K562 (cell line): ENCODE measurements around the gene PRELID1. TPM values are rescaled to one million over a fixed set of nuclear protein-coding genes. Genes with fewer than 3 reads are reported as not detected.

Experiments used
- ATF7 ChIP-seq: fragments of 450-650 bp; IDR thresholded peaks from 2 replicates; pipeline ENCODE4 v1.7.1; 2014; ENCODE audit warnings: mild to moderate bottlenecking, moderate library complexity
- CHD1 ChIP-seq: fragments of 200-600 bp; sonication (generic); IDR thresholded peaks from one replicate; pipeline ENCODE4 v1.6.1; 2012; ENCODE audit warnings: mild to moderate bottlenecking, moderate library complexity, low read length, inconsistent platforms
- CHD4 ChIP-seq: fragments of 200-600 bp; sonication (generic); IDR thresholded peaks from 3 replicates; pipeline ENCODE4 v1.6.1; 2012; ENCODE audit warnings: low read depth, mild to moderate bottlenecking, mixed read lengths, low read length, inconsistent platforms; ENCODE audit not compliant: insufficient read depth, insufficient replicate concordance, poor library complexity, severe bottlenecking
- ETS2 ChIP-seq: IDR thresholded peaks from 2 replicates; pipeline ENCODE4 v1.6.1; 2016; ENCODE audit warnings: borderline replicate concordance, missing genetic modification characterization, mild to moderate bottlenecking, moderate library complexity, missing compliant biosample characterization; ENCODE audit not compliant: poor library complexity, severe bottlenecking
- FOSL1 ChIP-seq: fragments of 200-800 bp; sonication (Bioruptor generic); conservative IDR thresholded peaks from 2 replicates; pipeline ENCODE4 v1.6.1; 2016; ENCODE audit warnings: missing genetic modification characterization, missing compliant biosample characterization
- GTF2F1 ChIP-seq: IDR thresholded peaks from 2 replicates; pipeline ENCODE4 v1.6.1; 2011; ENCODE audit warnings: low read depth, low read length, improper control_type of control experiment
- HES1 ChIP-seq: fragments of 450-650 bp; IDR thresholded peaks from 2 replicates; pipeline ENCODE4 v1.6.1; 2016; ENCODE audit warnings: low read depth, mild to moderate bottlenecking, moderate library complexity
- HMGN3 ChIP-seq: IDR thresholded peaks from 2 replicates; pipeline ENCODE4 v1.6.1; 2011; ENCODE audit warnings: borderline replicate concordance, low read depth, mild to moderate bottlenecking, mixed read lengths, low read length; ENCODE audit not compliant: insufficient read length; ENCODE audit errors: extremely low read depth
- HNRNPUL1 ChIP-seq: fragments of 200-400 bp; formaldehyde crosslinking; IDR thresholded peaks from 2 replicates; pipeline ENCODE4 v1.6.1; 2017; ENCODE audit warnings: low read length
- JUNB ChIP-seq: fragments of 450-650 bp; formaldehyde crosslinking; conservative IDR thresholded peaks from 2 replicates; pipeline ENCODE4 v1.4.0; 2020; ENCODE audit warnings: mild to moderate bottlenecking
- MAFF ChIP-seq: IDR thresholded peaks from 2 replicates; pipeline ENCODE4 v1.6.1; 2012; ENCODE audit warnings: low read length, improper control_type of control experiment
- NR2F6 ChIP-seq: fragments of 450-650 bp; formaldehyde crosslinking; IDR thresholded peaks from 2 replicates; pipeline ENCODE4 v1.4.0; 2020; ENCODE audit warnings: mild to moderate bottlenecking
- PHB ChIP-seq: fragments of 250-450 bp; sonication (Bioruptor Pico); IDR thresholded peaks from 2 replicates; pipeline ENCODE4 v1.5.0; 2021
- PHTF2 ChIP-seq: fragments of 250-450 bp; sonication (Bioruptor Pico); IDR thresholded peaks from 2 replicates; pipeline ENCODE4 v1.5.0; 2021; ENCODE audit warnings: mild to moderate bottlenecking
- POLR2G ChIP-seq: fragments of 200-400 bp; formaldehyde crosslinking; IDR thresholded peaks from 2 replicates; pipeline ENCODE4 v1.6.1; 2017; ENCODE audit warnings: low read depth, mild to moderate bottlenecking, antibody characterized with exemption, low read length, moderate library complexity
- PRMT5 ChIP-seq: sonication (generic); formaldehyde crosslinking; IDR thresholded peaks from 2 replicates; pipeline ENCODE4 v1.5.0; 2020; ENCODE audit warnings: missing genetic modification reagents
- RBM25 ChIP-seq: fragments of 200-400 bp; formaldehyde crosslinking; IDR thresholded peaks from 2 replicates; pipeline ENCODE4 v1.6.1; 2018; ENCODE audit warnings: low read length, low read depth, moderate library complexity; ENCODE audit not compliant: severe bottlenecking
- SIRT6 ChIP-seq: IDR thresholded peaks from one replicate; pipeline ENCODE4 v1.6.1; 2012; ENCODE audit warnings: low read depth, mild to moderate bottlenecking, control low read depth, inconsistent platforms, low read length, moderate library complexity
- SNAPC5 ChIP-seq: fragments of 250-450 bp; sonication (Bioruptor Pico); IDR thresholded peaks from 2 replicates; pipeline ENCODE4 v1.8.0; 2021; ENCODE audit warnings: moderate library complexity, mild to moderate bottlenecking, inconsistent platforms
- STAT5A ChIP-seq: IDR thresholded peaks from 2 replicates; pipeline ENCODE4 v1.6.1; 2012; ENCODE audit warnings: low read length, inconsistent platforms, borderline replicate concordance
- TBP ChIP-seq: optimal IDR thresholded peaks from 2 replicates; pipeline ENCODE3; 2011; ENCODE audit warnings: low read depth, low read length, improper control_type of control experiment
- THAP12 ChIP-seq: fragments of 250-450 bp; sonication (Bioruptor Pico); IDR thresholded peaks from 2 replicates; pipeline ENCODE4 v1.9.0; 2021; ENCODE audit warnings: mild to moderate bottlenecking, inconsistent platforms
- ZC3H11A ChIP-seq: IDR thresholded peaks from 2 replicates; pipeline ENCODE4 v1.6.1; 2012; ENCODE audit warnings: low read depth, low read length, improper control_type of control experiment
- ZFP30 ChIP-seq: fragments of 250-450 bp; sonication (Bioruptor Pico); IDR thresholded peaks from 2 replicates; pipeline ENCODE4 v1.8.0; 2022; ENCODE audit warnings: moderate library complexity, mild to moderate bottlenecking, inconsistent platforms, borderline replicate concordance
- ZNF717 ChIP-seq: fragments of 250-450 bp; sonication (Bioruptor Pico); IDR thresholded peaks from 2 replicates; pipeline ENCODE4 v1.5.0; 2021
- ZSCAN29 ChIP-seq: fragments of 450-650 bp; IDR thresholded peaks from 2 replicates; pipeline ENCODE4 v1.6.1; 2017
- polyA plus RNA-seq, 8 experiments: library from polyadenylated mRNA; depleted of rRNA in 4 of 8; stranded (reverse) in 5 of 8; unstranded in 3 of 8; fragments of >200 nt; fragmentation: Nextera tagmentation in 2 of 8; fragmentation: Illumina TruSeq in 1 of 8; extraction: Ambion mirVana in 2 of 8; extraction: Trizol in 1 of 8; gene quantifications; 2 replicates each; pipeline versions ENCODE4 v1.2.1 to v1.2.3, GENCODE V29; 2011 to 2014; ENCODE audit warnings: inconsistent platforms in 1 of 8, missing spikeins in 1 of 8
- total RNA-seq, 7 experiments: library from RNA; depleted of rRNA in 6 of 7; stranded (reverse); fragments of >200 nt in 6 of 7; fragmentation: Illumina TruSeq in 2 of 7; extraction: Trizol in 2 of 7; gene quantifications; 2 replicates each; pipeline versions ENCODE4 v1.2.1 to v1.2.3, GENCODE V29; 2011 to 2021; ENCODE audit warnings: low replicate concordance in 1 of 7

The PRELID1 gene
- total and polyA plus RNA-seq, 9 of the 15 experiments (the other 6 are each of a cell fraction or from before 2014, with no cell fraction given), result 40.1 to 484 (median 340) TPM

GRCh38 chr5:177351392-177352329 lies 48.1 kb downstream of the PRELID1 start, which contains the start of gene LMAN2 (continued):
- TF ChIP-seq MAFF (no peak), ZNF717 (CRISPR knock-in tag) (no peak), TBP (peak; percentile 81), NR2F6 (CRISPR knock-in tag) (no peak), POLR2G (peak; percentile 90), CHD4 (no peak), ATF7 (peak; percentile 88), SIRT6 (no peak), ETS2 (no peak), RBM25 (peak; percentile 97), HMGN3 (no peak), SNAPC5 (CRISPR knock-in tag) (no peak), JUNB (CRISPR knock-in tag) (no peak), PRMT5 (no peak), ZSCAN29 (0 out of 2 replicates have a peak, but pooled peaks have one; percentile 21), CHD1 (no peak), HNRNPUL1 (no peak), THAP12 (CRISPR knock-in tag) (no peak), FOSL1 (tag) (no peak; the same call in 1 of the 2 replicates), HES1 (no peak), STAT5A (no peak), ZC3H11A (no peak), PHTF2 (CRISPR knock-in tag) (no peak), PHB (CRISPR knock-in tag) (no peak), ZFP30 (CRISPR knock-in tag) (no peak), GTF2F1 (no peak)
